NCI-H1694 treated with DMSO at 0.1 percent for 48 hours (cell line): Measurements from ENCODE around the gene SERF2.
"Not testable (repeated sequence)": the region's sequence is repeated elsewhere in the genome, so short reads cannot be mapped to it uniquely, and the experiment has no call there.

ENCODE experiments used
- DNase-seq: peaks from one replicate; lab custom pipeline; 2025; lab: John Stamatoyannopoulos, UW

Gene SERF2

DNA sequence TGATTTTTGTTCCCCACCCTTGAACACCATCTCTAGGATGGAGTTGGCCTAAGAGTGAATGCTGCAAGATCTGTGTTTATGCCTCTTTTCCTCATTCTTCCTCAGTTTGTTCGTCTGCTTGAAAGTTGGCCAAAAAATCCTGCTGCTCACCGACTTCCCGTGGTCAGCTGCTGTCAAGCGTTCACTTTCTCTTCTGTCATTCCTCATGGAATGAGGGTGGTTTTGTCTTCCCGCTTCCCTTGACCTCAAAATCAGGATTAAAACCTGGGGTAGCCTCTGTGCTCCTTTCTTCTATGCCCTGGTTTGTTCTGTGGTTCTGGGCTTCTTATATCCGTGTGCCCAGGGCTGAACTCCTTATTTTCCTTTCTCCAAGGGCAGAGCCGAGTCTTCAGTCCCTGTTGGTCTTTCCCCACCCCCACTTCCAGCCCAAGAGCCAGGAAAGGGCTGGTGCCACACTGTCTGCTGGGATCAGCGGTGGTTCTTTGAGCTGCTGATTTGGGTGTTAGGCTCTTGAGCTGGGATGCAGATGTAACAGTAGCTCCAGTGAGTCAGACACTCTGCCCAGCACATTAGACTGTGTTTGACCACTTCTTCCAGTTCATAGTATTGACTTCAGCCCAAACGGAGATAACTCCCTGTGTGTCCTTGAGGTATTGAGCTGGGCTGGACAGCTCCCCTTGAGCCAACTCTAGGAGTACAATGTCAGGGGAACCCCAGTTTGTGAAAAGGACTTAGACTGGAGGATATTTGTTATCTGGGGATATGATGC is 2.3 kb downstream of the SERF2 start:
- DNase-seq = no peak

DNA sequence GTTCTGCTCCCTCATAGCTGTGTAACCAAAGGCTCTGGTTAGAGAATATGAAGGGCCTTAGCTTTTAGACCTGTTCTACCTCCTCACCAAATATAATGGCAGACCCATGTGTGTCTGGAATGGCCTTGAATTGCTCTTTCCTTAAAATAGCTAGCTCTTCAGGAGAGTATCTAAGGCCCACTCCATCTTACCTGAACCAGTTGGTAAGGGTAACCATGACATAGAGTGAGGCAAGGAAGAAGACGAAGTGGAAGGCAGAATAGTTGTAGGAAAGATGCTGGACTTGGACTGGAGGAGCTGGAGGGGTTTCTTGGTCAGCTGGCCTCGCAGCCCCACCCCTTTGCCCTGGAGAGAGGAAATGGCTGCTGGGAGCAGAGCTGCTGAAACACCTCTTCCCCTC is 3.1 kb downstream of the SERF2 start:
- DNase-seq = no peak

GRCh38 chr15:43795997-43796396 is 3.9 kb downstream of the SERF2 start:
- DNase-seq = no peak

- no peak for DNase-seq
Measured at GRCh38 chr15:43796566-43796965, 4.4 kb downstream of the SERF2 start.

DNA sequence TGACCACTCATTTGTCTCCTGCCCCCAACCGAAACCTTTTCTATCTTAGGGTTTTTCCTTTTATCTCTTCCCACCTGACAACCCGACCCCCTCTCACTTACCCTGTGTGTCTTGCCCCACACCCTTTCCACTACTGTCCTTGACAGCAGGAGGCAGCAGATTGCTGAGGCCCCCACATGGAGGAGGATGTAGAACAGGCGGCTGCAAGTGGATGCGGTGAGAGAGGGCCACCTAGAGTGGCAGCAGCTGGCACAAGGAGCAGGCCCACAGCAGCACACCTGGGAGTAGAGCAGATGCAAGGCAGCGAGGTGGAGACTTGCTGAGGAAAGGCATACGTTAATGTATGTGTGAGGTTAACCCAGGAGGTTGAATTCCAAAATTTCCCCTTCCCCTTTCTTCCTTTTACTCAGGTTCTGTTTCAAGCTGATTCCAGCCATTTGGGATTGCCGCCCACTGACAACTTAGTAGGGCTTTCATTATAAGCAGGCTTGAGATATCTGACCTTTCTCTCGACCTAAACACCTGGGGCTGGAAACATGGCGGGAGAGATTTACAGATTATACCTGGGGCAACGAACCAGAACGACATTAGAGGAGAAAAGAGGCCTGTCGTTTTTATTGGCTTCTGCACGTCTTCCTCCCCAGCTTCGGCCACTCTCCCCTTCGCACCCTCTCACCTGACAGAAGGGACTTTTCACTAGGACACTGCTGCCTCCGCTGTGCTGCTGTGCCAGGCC is 7.3 kb downstream of the SERF2 start:
- DNase-seq = peak; percentile 1

GRCh38 chr15:43799945-43800285 is 7.8 kb downstream of the SERF2 start, which contains the start of gene SERINC4:
SERINC4 (minus strand) TSS chr15:43800220; CDS start chr15:43799986, 234 bp downstream.
- no peak for DNase-seq

DNA sequence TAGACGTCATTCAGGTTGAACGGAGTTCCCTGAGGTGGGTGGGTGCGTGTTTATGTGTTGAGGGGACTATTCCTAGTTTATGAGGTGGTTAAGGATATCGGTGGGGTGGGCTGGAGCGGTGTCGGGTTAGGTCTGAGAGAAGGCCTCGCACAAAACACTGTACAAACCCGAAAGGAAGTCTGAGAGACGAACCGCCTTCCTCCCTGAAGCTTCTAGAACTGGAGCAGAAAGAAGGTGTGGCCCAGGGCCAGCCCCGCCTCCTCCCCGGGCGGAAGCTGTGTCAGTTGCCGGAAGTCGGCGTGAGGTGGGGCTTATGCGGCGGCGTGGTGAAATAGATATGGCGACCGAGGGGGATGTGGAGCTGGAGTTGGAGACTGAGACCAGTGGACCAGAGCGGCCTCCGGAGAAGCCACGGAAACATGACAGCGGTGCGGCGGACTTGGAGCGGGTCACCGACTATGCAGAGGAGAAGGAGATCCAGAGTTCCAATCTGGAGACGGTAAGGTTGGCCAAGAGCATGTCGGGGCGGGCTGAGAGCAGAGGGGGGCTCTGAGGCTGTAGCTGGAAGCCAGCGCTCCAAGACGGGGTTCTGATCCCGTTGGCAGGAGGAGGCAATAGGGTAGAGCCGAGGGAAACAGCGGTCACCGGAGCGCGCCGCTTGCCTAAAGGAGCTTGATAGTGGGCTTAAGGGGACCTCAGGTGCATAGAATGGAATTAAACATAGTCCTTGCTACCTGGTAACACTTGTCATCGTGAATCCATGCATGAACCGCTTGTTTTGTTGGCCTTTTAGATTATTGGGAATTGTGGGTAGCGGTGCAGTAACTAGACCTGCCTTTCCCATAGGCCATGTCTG is 8.4 kb downstream of the SERF2 start, which contains the start of gene HYPK:
Gene HYPK (plus strand): TSS at position 314 of the 856 bp plus-strand sequence. CDS start 24 bp downstream, at position 338.
- DNase-seq = peak; percentile 42

GRCh38 chr15:43802676-43803075 is 10.6 kb downstream of the SERF2 start:
- DNase-seq = not testable (repeated sequence)

- no peak for DNase-seq
Measured at GRCh38 chr15:43808435-43808950, 16.4 kb downstream of the SERF2 start.

DNA sequence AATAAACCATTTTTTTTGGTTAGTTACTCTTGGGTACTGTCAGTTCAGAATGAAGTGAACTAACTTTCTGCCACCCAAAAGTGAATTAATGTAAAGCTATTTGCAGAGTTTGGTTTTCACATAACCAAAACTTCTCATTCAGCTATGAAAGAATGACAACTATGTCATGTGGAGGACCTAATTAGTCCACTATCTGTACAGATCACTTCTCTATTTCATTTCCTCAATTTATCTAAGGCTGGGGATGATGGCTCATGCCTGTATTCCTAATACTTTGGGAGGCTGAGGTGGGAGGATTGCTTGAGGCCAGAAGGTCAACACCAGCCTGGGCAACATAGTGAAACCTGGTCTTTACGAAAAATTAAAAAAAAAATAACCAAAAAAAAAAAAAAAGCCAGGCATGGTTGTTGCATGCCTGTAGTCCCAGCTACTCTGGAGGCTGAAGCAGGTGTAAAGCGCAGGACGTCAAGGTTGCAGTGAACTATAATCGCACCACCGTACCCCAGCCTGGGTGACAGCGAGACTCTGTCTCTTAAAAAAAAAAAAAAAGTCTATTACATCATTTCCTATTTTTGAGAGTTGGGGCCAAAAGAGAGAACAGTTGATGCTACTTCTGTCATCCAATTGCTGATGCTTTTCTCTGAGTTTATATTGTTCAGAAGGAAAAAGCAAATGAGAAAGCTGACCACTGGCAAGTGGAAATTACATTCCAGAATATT is 17.0 kb downstream of the SERF2 start:
- DNase-seq = no peak

DNA sequence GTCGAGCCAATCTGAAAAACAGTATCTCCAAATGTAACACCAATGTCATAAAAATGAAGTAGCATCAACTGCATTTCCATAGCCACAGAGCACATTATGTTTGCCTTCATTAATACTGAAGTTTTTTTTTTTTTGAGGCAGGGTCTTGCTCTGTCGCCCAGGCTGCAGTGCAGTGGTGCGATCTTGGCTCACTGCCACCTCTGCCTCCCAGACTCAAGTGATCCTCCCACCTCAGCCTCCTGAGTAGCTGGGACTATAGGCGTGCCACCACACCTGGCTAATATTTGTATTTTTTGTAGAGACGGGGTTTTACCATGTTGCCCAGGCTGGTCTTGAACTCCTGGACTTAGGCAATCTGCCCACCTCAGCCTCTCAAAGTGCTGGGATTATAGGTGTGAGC is 22.9 kb downstream of the SERF2 start:
- not testable (repeated sequence) for DNase-seq

GRCh38 chr15:43821505-43821904 is 29.4 kb downstream of the SERF2 start:
- DNase-seq = no peak

DNA sequence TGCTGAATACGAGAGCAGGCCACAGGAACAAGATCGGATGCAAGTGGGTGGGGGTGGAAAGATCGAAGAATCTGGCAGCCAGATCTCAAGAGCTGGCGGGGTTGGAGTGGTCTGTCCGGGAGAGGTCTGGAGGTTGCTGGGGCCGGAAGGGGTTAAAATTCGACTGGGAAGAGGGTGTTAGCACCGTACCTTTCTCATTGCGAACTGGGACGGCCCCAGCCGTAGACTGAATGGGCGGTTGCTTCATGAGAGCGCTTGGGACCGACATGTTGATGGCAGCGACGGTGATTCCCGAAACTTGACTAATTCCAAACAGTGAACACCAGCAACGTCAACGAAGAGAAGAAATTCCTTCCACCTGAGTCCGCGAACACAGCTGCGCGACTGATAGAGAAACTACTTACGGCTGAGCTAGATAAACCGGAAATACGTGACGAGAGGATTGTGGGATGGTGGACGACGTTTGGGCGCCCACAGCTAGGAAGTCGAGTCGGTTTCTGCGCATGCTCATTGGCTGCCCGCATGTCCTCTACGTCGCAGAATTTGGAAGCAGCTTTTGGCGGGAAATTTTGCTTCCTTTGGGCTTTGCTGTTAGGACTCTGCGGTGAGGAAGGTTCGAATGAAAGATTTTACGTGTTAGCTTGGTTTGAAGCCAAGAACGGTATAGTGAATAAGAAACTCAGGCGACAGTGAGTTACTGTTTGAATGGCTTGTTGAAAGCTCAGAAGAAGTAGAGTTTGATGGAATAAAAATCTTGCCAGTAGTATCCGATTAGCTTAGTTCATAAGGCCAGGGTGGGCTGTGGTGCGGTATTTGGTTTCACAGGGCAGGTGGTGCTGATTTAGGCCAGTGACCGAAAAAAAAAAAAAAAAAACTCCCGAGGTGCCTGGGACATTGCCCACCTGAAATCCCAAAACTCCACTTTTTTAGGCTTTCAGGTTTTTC is 32.5 kb downstream of the SERF2 start, which contains the start of gene MFAP1:
Gene MFAP1 (minus strand): TSS at position 389 of the 945 bp plus-strand sequence. CDS start 121 bp downstream, at position 268.
- DNase-seq = peak; percentile 92

DNA sequence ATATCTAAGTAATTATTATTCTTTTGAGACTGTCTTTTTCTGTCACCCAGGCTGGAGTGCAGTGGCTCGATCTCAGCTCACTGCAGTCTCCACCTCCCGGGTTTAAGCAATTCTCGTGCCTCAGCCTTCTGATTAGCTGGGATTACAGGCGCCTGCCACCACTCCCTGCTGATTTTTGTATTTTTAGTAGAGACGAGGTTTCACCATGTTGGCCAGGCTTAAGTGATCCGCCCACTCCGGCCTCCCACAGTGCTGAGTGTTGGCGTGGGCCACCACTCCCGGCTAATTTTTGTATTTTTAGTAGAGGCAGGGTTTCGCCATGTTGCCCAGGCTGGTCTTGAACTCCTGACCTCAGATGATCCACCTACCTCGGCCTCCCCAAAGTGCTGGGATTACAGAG is 33.2 kb downstream of the SERF2 start:
- DNase-seq = not testable (repeated sequence)

DNA sequence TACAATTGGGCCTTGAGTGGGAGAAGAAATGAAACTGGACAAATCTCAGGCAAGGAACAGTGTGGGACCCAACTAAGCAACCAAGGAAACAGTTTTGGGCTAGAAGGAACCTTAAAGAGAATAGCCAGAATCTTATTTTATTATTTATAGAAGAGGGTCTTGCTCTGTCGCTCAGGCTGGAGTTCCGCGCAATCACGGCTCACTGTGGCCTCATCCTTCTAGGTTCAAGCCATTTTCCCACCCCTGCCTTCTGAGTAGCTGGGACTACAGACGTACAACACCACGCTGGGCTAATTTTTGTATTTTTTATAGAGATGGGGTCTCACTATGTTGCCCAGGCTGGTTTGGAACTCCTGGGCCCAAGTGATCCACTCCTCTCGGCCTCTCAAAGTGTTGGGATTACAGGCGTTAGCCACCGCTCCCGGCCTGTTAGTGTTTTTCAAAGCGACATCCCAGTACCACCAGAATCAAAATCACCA is 33.9 kb downstream of the SERF2 start:
- DNase-seq = no peak

DNA sequence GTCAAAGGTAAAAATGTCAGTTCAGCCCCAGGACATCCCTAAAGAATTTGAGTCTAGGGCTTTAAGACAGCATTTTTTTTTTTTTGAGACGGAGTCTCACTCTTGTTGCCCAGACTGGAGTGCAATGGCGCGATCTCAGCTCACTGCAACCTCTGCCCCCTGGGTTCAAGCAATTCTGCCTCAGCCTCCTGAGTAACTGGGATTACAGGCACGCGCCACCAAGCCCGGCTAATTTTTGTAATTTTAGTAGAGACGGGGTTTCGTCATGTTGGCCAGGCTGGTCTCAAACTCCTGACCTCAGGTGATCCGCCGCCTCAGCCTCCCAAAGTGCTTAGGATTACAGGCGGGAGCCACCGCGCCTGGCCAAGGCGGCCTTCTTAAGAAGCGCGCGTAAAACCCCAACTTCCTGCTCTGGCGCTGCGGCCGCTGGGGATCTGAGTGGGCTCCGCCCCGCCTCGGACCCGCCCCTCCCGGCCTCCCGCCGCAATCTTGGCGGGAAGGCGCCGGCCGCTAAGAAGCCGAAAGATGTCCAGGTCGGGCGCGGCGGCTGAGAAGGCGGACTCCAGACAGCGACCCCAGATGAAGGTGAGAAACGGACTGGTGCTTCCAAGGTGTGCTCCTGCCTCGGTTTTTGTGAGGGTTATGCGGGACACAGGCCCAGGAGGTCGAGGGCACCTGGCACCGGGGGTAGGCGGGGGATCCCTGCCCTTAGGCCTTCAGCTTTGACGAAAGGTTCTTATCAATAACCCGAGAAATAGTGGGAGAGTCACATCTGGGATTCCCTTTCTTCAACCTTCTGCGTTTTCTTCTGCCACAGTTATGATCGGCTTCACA is 34.6 kb downstream of the SERF2 start, which contains the start of gene WDR76:
Gene WDR76 (plus strand): TSS at position 495 of the 834 bp plus-strand sequence. CDS start 31 bp downstream, at position 526.
- DNase-seq = peak; percentile 58

- no peak for DNase-seq
Measured at GRCh38 chr15:43828061-43828657, 36.0 kb downstream of the SERF2 start.

DNA sequence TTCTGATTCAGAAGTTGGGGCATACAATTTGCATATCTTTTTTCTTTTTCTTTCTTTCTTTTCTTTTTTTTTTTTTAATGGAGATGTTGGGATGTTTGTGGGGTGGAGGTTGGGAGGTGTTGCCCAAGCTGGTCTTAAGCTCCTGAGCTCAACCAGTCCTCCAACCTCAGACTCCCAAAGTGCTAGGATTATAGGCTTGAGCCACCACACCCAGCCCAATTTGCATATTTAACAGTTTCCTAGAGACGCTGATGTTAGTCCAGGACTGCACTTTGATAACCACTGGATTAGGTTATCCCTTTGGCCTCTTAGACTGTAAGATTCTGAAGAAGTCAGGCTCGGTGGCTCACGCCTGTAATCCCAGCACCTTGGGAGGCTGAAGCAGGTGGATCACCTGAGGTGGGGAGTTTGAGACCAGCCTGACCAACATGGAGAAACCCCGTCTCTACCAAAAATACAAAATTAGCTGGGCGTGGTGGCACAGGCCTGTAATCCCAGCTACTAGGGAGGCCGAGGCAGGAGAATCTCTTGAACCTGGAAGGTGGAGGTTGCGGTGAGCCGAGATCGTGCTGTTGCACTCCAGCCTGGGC is 37.9 kb downstream of the SERF2 start:
- not testable (repeated sequence) for DNase-seq
